HG03521 (cell line): Measurements from ENCODE around the gene MFN2.

Source experiments
- ATAC-seq: cut with Tn5 transposase; IDR thresholded peaks from one replicate; pipeline ENCODE4 v1.9.1; 2021; ENCODE audit warnings: mild to moderate bottlenecking, moderate library complexity; ENCODE audit not compliant: unreplicated experiment

The MFN2 gene

GRCh38 chr1:12046749-12047119, 66.5 kb downstream of the MFN2 start:
- no peak for ATAC-seq

DNA sequence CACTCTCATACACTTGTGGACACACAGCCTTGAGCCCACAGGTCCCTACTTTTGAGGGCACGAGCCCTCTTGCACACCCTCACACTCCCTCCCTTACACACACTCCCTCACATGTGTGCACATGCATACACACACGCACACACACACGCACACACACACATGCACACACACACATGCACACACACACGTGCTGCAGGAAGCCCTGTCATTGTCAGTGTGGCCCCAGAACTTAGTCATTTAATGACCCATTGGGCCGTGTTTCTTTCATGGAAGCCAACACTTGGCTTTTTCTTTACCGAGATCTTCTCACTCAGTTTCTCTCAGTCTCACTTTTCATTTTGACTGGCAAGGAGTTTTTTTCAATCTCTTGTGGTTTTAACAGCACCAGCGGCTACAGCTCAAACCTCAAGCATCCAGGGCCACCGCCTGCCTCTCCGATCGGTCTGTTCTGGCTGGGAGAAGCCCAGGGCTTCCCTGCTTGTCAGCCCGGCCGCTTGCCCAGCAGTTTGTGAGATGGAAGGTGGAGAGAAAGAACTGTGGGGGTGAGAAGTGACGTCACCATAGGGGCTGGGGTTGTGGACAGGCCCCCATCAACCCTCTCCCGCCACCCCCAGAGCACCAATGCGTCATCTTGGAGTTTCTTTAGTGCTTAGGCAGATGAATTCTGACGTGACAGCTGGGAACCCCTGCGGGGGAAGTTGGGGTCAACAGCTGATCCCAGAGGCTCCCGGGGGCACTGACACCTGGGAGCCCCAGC, 67.1 kb downstream of the MFN2 start:
- ATAC-seq, result peak; percentile 52

GRCh38 chr1:12048372-12048771, 68.1 kb downstream of the MFN2 start:
- no peak for ATAC-seq

DNA sequence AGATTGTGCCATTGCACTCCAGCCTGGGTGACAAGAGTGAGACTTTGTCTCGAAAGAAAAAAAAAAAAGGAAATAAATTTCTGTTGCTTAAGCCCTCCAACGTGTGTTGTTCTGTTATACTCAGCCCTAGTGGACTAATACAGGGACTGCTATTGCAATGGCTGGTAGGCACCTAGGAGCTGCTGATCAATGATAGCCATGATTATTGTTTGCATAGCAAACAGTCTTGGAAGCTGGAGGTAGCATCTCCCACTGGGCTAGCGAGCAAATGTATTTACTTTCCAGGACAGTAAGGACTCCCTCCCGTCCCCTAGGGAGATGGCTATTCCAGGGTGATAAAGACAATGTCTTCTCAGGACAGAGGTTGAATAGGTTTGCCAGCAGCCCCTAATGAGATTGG, 69.4 kb downstream of the MFN2 start:
- no peak for ATAC-seq

DNA sequence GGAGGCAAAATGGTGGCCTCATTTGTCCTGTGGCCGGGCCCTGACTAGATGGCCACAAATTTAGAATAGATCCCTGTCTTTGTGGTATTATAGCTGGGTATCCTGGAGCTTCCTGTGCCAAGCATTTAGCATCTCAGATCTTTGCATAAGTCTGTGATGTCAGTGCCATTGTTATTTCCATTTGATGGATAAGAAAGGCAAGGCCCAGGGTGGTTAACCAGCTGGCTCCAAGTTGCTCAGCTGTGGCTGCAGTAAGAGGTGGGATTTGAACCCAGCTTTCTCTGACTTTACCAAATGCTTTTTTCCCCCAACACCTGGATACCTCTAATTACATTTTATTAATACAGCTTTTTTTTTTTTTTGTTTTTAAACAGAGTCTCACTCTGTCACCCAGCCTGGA, 71.1 kb downstream of the MFN2 start:
- no peak for ATAC-seq

- ATAC-seq, result peak; percentile 55
Observed at GRCh38 chr1:12052008-12052573, 71.8 kb downstream of the MFN2 start.

GRCh38 chr1:12052997-12053686, 72.9 kb downstream of the MFN2 start:
- ATAC-seq, result no peak

- ATAC-seq, result no peak
Observed at GRCh38 chr1:12053752-12054548, 73.7 kb downstream of the MFN2 start.

DNA sequence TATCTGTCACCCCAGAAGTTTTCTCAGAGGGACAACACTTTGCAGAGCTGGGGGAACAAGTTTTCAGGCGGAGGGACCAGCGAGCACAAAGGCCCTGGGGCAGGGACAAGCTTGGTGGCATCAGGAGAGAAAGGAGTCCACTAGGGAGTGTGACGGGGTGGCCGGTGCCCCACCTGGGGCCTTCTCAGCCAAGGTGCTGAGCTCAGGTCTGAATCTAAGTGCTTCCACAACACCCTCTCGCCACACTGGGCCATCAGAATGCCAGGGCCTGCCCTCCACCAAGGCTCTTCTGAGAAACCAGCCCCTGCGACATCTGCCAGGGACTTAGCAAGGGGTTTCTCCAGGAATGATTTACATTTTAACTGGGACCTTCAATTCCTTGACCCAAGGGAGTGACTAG, 75.0 kb downstream of the MFN2 start:
- ATAC-seq, result no peak

- no peak for ATAC-seq
Observed at GRCh38 chr1:12056331-12056841, 76.1 kb downstream of the MFN2 start.

- ATAC-seq, result no peak
Observed at GRCh38 chr1:12057382-12057781, 77.1 kb downstream of the MFN2 start.

DNA sequence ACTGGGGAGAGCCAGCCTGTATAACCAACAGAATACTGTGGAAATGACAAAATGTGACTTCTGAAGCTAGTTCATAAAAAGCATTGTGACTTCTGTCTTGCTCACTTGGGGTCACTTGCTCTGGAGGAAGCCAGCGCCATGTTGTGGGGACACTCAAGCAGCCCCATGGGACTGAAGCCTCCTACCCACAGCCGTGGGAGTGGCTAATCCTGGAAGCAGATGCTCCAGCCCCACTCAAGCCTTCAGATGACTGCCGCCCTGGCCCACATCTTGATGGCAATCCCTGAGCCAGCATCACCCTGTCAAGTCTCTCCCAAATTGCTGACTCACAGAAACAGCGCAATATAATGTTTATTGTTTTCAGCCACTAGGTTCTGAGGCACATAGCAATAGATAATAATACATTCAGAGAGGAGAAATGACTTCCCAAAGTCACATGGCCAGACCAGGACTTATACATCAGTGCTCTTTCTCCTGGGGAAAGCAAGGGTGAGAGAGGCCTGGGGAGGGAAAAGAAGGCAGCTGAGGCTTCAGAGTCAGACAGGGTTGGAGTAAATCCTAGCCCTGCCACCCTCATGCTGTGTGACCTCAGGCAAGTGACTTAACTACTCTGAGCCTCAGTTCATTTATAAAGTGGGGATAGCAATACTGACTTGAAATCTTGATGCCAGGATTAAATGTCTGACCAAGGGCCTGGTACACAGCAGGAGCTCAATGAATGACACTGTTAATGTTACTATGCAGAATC, 77.9 kb downstream of the MFN2 start:
- no peak for ATAC-seq

DNA sequence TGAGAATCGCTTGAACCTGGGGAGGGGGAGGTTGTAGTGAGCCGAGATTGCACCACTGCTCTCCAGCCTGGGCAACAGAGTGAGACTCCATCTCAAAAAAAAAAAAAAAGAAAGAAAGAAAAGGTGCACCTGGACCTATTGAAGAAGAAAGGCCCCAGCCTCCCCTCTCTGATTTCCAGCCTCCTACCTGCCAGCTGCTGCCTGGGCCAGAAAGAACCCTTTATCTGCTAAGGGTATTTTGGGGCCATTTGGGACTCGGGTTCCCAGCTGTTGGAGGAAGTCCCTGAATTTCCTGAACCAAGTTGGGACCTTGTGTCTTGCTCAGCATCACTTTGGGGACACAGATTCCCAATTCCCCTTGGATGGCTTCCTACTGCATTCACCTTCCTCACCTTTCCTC, 79.0 kb downstream of the MFN2 start:
- no peak for ATAC-seq

GRCh38 chr1:12059722-12060464, 79.6 kb downstream of the MFN2 start:
- ATAC-seq, result no peak

DNA sequence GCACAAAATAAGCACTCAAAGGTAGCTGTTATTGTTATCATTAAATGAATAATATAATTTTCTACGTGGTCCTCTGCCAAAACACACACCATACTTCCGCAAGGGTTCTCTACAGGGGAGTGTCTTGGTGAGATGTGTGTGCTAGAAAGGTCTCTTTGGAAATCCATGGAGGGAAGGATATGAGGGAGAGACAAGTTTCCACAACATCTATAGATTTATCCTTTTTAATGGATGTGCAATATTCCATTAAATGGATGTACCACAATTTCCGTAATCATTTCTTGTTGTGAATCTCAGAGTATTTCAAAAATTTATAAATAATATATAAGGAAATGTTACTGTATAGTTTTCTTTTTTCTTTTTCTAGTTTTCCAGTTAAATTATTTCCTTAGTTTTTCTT, 80.3 kb downstream of the MFN2 start:
- ATAC-seq, result no peak
